ENCODE results near the gene STATH. TPM values are rescaled to one million over a fixed set of nuclear protein-coding genes. Genes with fewer than 3 reads are reported as not detected.

The STATH gene
- total RNA-seq, 1 experiment from 2014 or later: not detected

Other genes with a start within 250 kb of the STATH start
- gene SULT1B1, start 235.3 kb upstream of the STATH start, total RNA-seq (2014; rRNA removed; shearing (Covaris generic)): not detected in 2 replicates
- not detected in 2 replicates for gene SULT1E1, start 135.8 kb upstream of the STATH start, total RNA-seq (2014; rRNA removed; shearing (Covaris generic))
- not detected in 2 replicates for gene CSN1S1, start 64.9 kb upstream of the STATH start, total RNA-seq (2014; rRNA removed; shearing (Covaris generic))
- not detected in 2 replicates for gene CSN2, start 30.2 kb upstream of the STATH start, total RNA-seq (2014; rRNA removed; shearing (Covaris generic))
- gene HTN3, start 32.5 kb downstream of the STATH start, total RNA-seq (2014; rRNA removed; shearing (Covaris generic)): 0.98 TPM in 1 of 2 replicates, not detected in the other
- not detected in 2 replicates for gene HTN1, start 54.5 kb downstream of the STATH start, total RNA-seq (2014; rRNA removed; shearing (Covaris generic))
- gene PRR27, start 158.3 kb downstream of the STATH start, total RNA-seq (2014; rRNA removed; shearing (Covaris generic)): not detected in 2 replicates
- gene ODAM, start 199.8 kb downstream of the STATH start, total RNA-seq (2014; rRNA removed; shearing (Covaris generic)): not detected in 2 replicates
- not detected in 2 replicates for gene FDCSP, start 230.2 kb downstream of the STATH start, total RNA-seq (2014; rRNA removed; shearing (Covaris generic))
- gene CSN3, start 246.6 kb downstream of the STATH start, total RNA-seq (2014; rRNA removed; shearing (Covaris generic)): not detected in 2 replicates

Data from RPMI7951 (cell line).